ENCODE data around the gene ADGRD1. TPM values are rescaled to one million over a fixed set of nuclear protein-coding genes. Genes with fewer than 3 reads are reported as not detected.
A peak's percentile ranks its signal among the peaks of the same experiment; 100 is the strongest.

The ADGRD1 gene
- total RNA-seq, 1 donor from 2014 or later = 0.47 TPM

DNA sequence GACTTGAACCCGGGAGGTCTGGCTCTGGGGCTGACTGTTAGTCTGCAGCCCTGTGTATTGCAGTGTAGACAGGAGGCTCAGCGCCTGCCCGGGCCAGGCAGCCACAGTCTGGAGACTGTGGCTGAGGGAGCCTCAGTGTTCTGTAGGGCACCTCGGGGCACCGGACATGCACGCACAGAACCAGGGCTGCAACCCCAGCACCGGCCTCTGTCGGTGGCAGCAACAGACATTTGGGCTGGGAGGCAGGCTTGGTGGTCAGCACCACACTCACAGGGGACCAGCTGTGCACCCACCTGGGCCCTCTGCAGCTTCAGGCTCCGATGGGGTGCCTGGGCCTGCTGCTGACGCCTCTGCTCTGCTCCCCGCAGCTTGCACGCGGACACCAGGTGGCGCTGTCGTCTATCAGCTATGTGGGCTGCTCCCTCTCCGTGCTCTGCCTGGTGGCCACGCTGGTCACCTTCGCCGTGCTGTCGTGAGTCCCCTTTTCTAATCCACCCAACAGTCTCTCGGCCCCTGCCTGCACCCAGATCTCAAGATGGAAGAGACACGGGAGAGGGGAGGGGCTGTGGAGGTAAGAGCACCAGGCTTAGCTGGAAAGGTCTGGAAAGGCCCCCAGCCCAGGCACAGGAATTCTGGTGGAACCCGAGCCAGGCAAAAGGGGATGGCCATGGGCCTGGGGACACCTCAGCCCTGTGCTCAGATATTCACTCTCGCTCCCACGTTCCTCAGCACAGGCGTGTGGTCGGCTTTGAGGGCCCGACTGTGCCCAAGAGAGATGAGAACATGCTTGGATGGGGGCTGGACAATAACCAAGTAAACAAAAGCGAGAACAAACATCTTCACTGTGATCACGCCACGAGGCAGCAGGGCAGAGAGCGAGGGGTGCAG is 151.0 kb downstream of the ADGRD1 start:
- ATAC-seq (ENCODE audit: low read depth) (peak; percentile 75), DNase-seq (peak; percentile 66)
- POLR2A ChIA-PET = interaction anchor here (0.8 kb wide), 1 partner anchor 28 kb away, joined by 3 read pairs; no protein-coding TSS in a partner anchor
- H3K4me1 Mint-ChIP-seq = peaks cover 15% of the 10 kb centered on the region
- H3K27ac Mint-ChIP-seq = no peak overlapping the region
- H3K9me3 Mint-ChIP-seq = peaks cover 2% of the 10 kb centered on the region
- H3K27me3 Mint-ChIP-seq = peaks cover 8% of the 10 kb centered on the region
- H3K36me3 Mint-ChIP-seq (ENCODE audit: low read depth) = no peaks in the 10 kb centered on the region
- intact Hi-C loops (cut with micrococcal nuclease) = loop anchor here (1.0 to 10.0 kb wide), 5 partner anchors 28 to 896 kb away; no protein-coding TSS in a partner anchor
- TF ChIP-seq, protein P1, sequence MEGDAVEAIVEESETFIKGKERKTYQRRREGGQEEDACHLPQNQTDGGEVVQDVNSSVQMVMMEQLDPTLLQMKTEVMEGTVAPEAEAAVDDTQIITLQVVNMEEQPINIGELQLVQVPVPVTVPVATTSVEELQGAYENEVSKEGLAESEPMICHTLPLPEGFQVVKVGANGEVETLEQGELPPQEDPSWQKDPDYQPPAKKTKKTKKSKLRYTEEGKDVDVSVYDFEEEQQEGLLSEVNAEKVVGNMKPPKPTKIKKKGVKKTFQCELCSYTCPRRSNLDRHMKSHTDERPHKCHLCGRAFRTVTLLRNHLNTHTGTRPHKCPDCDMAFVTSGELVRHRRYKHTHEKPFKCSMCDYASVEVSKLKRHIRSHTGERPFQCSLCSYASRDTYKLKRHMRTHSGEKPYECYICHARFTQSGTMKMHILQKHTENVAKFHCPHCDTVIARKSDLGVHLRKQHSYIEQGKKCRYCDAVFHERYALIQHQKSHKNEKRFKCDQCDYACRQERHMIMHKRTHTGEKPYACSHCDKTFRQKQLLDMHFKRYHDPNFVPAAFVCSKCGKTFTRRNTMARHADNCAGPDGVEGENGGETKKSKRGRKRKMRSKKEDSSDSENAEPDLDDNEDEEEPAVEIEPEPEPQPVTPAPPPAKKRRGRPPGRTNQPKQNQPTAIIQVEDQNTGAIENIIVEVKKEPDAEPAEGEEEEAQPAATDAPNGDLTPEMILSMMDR (IDR thresholded peaks at IDR 0.05) = peak; percentile 68
- CTCF ChIA-PET = interaction anchor here (0.8 to 4.1 kb wide), 14 partner anchors 8 to 726 kb away, joined by 3 to 43 read pairs (median 4); no protein-coding TSS in a partner anchor
- H3K4me3 Mint-ChIP-seq = no peak overlapping the region

DNA sequence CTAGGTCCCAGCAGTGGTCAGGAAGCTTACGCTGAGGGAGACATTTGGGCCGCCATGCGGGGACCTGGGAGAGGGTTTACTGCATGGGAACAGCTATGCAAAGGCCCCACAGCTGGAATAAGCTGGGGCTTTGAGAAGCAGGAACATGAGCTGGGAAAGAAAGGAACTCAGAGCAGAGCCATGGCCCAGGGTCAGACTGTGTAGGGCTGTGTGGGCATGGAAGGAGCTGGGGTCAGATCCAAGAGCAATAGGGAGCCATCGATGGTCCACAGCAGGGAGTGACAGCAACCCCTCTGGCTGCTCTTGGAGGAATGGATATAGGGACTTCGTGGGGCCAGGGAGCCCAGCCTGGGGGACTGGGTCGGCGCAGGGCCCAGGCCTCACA is 151.6 kb downstream of the ADGRD1 start:
- TF ChIP-seq, protein P1 (IDR thresholded peaks at IDR 0.05) = no peak
- Mint-ChIP-seq H3K27ac (no peak overlapping the region), H3K9me3 (peaks cover 2% of the 10 kb centered on the region), H3K36me3 (ENCODE audit: low read depth) (no peaks in the 10 kb centered on the region), H3K4me1 (peaks cover 15% of the 10 kb centered on the region), H3K27me3 (peaks cover 8% of the 10 kb centered on the region), H3K4me3 (no peak overlapping the region)
- intact Hi-C loops (cut with micrococcal nuclease) = loop anchor here (2.0 to 10.0 kb wide), 3 partner anchors 619 to 895 kb away; no protein-coding TSS in a partner anchor
- ATAC-seq (ENCODE audit: low read depth) (no peak), DNase-seq (no peak)
- CTCF ChIA-PET = interaction anchor here (0.8 to 4.1 kb wide), 11 partner anchors 8 to 725 kb away, joined by 3 to 43 read pairs (median 4); no protein-coding TSS in a partner anchor
- POLR2A ChIA-PET = no interaction called here

DNA sequence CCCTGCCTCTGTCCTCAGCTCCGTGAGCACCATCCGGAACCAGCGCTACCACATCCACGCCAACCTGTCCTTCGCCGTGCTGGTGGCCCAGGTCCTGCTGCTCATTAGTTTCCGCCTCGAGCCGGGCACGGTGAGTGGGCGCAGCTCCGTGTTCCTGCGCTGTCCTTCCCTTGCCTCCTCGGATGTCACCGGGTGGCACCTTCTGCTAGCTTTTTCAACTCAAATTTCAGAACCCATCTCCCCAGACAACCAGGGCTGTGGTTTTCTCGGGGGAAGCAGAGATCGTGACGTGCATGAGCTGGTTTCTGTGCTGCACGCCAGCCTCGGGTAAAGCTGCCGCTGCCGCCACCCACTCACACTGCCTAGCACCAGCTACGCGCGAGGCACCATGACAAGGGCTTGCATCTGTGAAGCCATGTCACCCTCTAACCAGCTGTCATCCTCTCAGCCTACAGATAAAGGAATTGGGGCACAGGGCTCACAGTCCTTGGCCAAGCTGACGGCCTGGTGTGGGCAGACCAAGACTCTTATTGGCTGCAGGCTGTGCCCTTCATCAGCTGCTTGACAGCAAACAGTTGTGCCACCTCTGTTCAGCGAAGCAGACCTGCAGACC is 152.1 kb downstream of the ADGRD1 start:
- Mint-ChIP-seq H3K36me3 (ENCODE audit: low read depth) (no peaks in the 10 kb centered on the region), H3K4me1 (peaks cover 15% of the 10 kb centered on the region), H3K4me3 (no peak overlapping the region), H3K9me3 (peaks cover 2% of the 10 kb centered on the region), H3K27ac (no peak overlapping the region), H3K27me3 (peaks cover 8% of the 10 kb centered on the region)
- ATAC-seq (ENCODE audit: low read depth) = peak; percentile 54
- DNase-seq = no peak
- ChIA-PET POLR2A (no interaction called here), CTCF (interaction anchor here (0.7 to 4.1 kb wide), 9 partner anchors 7 to 725 kb away, joined by 3 to 43 read pairs (median 3); no protein-coding TSS in a partner anchor)
- TF ChIP-seq, protein P1 (IDR thresholded peaks at IDR 0.05) = no peak
- intact Hi-C loops (cut with micrococcal nuclease) = loop anchor here (2.0 to 10.0 kb wide), 3 partner anchors 619 to 895 kb away; no protein-coding TSS in a partner anchor

DNA sequence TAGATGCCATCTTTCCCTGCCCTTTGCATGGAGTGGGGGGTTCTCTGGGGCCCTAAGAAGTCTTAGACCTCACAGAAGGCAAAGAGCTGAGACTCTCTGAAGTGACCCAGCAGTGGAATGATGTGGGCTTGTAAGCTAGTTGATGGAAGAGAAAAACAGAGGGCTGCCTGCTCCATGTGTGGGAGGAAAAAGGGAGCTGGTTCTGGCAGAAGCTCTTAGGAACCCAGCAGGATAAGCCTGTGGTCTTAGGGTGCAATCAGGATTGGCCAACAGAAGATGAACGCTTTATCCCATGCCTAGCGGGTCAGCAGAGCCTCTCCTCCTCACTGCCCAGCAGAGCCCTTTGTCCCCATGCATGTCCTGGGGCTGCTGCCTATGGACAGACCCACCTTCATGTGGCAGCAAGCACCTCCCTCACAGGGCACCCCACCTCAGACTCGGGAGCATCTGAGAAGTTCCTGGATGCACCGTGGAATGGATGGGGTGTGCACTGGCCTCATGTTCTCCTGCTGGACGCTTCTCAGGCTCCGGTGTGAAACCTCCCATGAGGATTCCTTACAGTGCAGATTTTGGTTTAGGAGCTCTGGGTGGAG is 152.7 kb downstream of the ADGRD1 start:
- DNase-seq = no peak
- no peaks in the 10 kb centered on the region for H3K36me3 Mint-ChIP-seq (ENCODE audit: low read depth)
- no peak overlapping the region for H3K4me3 Mint-ChIP-seq
- intact Hi-C loops (cut with micrococcal nuclease) = loop anchor here (10.0 kb wide), 1 partner anchor 618 kb away; no protein-coding TSS in a partner anchor
- H3K27ac Mint-ChIP-seq = no peak overlapping the region
- H3K9me3 Mint-ChIP-seq = peaks cover 2% of the 10 kb centered on the region
- no peak for ATAC-seq (ENCODE audit: low read depth)
- H3K4me1 Mint-ChIP-seq = peaks cover 15% of the 10 kb centered on the region
- ChIA-PET POLR2A (no interaction called here), CTCF (interaction anchor here (0.7 to 4.1 kb wide), 4 partner anchors 26 to 719 kb away, joined by 3 to 43 read pairs (median 7); no protein-coding TSS in a partner anchor)
- TF ChIP-seq, protein P1 (IDR thresholded peaks at IDR 0.05) = no peak
- H3K27me3 Mint-ChIP-seq = peaks cover 8% of the 10 kb centered on the region

Data from activated B cell treated with CpG ODN at 0.5 μM for 24 hours (primary cell).